Peyer's patch (tissue), 4 donors: ENCODE results near the gene RASA3.

Source experiments
- CTCF ChIP-seq, 6 experiments: fragments of 450-650 bp in 4 of 6; fragments of 200-600 bp in 2 of 6; sonication (generic) in 1 of 6; IDR thresholded peaks; one replicate each; pipeline ENCODE4 v1.5.1; 2017 to 2019; ENCODE audit warnings: antibody characterized with exemption in 6 of 6, mild to moderate bottlenecking in 3 of 6, moderate library complexity in 1 of 6
- POLR2A ChIP-seq, 2 donors: fragments of 450-650 bp; IDR thresholded peaks; one replicate each; pipeline ENCODE4 v1.5.1; 2017; ENCODE audit warnings: antibody characterized with exemption in 2 of 2, mild to moderate bottlenecking in 2 of 2, moderate library complexity in 2 of 2

GRCh38 chr13:113981611-113982295, 150.7 kb downstream of the RASA3 start:
- TF ChIP-seq CTCF (IDR thresholded peaks at IDR 0.05) (no peak), POLR2A (IDR thresholded peaks at IDR 0.05) (no peak)
